NB4 (cell line): ENCODE measurements around the gene LRCH1.

Experiments
- DNase-seq: peaks from one replicate; pipeline ENCODE4 v3.0.0; 2010; ENCODE audit warnings: low read depth
- H3K4me3 ChIP-seq: one replicate; pipeline ENCODE4 v1.5.1; 2011; ENCODE audit warnings: mild to moderate bottlenecking, low read depth, low read length, moderate library complexity
- CTCF ChIP-seq: IDR thresholded peaks from one replicate; pipeline ENCODE4 v1.5.1; 2012; ENCODE audit warnings: low read depth, low read length
- MAX ChIP-seq: IDR thresholded peaks from 2 replicates; pipeline ENCODE4 v1.6.1; 2011; ENCODE audit warnings: low read depth, low read length
- MYC ChIP-seq: IDR thresholded peaks from 2 replicates; pipeline ENCODE4 v1.6.1; 2011; ENCODE audit warnings: low read depth, low read length
- POLR2A ChIP-seq: IDR thresholded peaks from 2 replicates; pipeline ENCODE4 v1.6.1; 2011; ENCODE audit warnings: mild to moderate bottlenecking; ENCODE audit not compliant: insufficient read length; ENCODE audit errors: extremely low read depth

Gene LRCH1

GRCh38 chr13:46607768-46608564 lies 55.0 kb downstream of the LRCH1 start:
- TF ChIP-seq POLR2A, result no peak
- TF ChIP-seq CTCF, result no peak
- no peak for TF ChIP-seq MAX
- no peak for DNase-seq
- H3K4me3 ChIP-seq, result no peak overlapping the region

- TF ChIP-seq MAX, result no peak
- TF ChIP-seq CTCF, result no peak
- no peak for TF ChIP-seq POLR2A
- no peak for TF ChIP-seq MYC
- no peak overlapping the region for H3K4me3 ChIP-seq
- no peak for DNase-seq
Measured at GRCh38 chr13:46609052-46609451, 56.1 kb downstream of the LRCH1 start.

- TF ChIP-seq MAX, result no peak
- no peak for TF ChIP-seq MYC
- TF ChIP-seq CTCF, result no peak
- no peak for TF ChIP-seq POLR2A
- no peak overlapping the region for H3K4me3 ChIP-seq
- DNase-seq, result no peak
Measured at GRCh38 chr13:46609726-46610125, 56.8 kb downstream of the LRCH1 start.

- H3K4me3 ChIP-seq, result no peak overlapping the region
- no peak for DNase-seq
- no peak for TF ChIP-seq MAX
Measured at GRCh38 chr13:46612267-46612666, 59.3 kb downstream of the LRCH1 start.

GRCh38 chr13:46613409-46614049 lies 60.6 kb downstream of the LRCH1 start:
- DNase-seq, result no peak
- no peak for TF ChIP-seq CTCF
- TF ChIP-seq MAX, result no peak
- TF ChIP-seq MYC, result no peak
- TF ChIP-seq POLR2A, result no peak
- no peak overlapping the region for H3K4me3 ChIP-seq

GRCh38 chr13:46614582-46614981 lies 61.6 kb downstream of the LRCH1 start:
- TF ChIP-seq POLR2A, result no peak
- no peak for TF ChIP-seq MYC
- TF ChIP-seq CTCF, result no peak
- TF ChIP-seq MAX, result no peak
- DNase-seq, result no peak
- H3K4me3 ChIP-seq, result no peak overlapping the region
